B cell (primary cell): ENCODE measurements around the gene CYP27C1.

Experiments
- EZH2 ChIP-seq: IDR thresholded peaks from 2 replicates; pipeline ENCODE4 v1.6.1; 2012; ENCODE audit warnings: borderline replicate concordance, low read depth, mild to moderate bottlenecking, moderate library complexity, low read length; ENCODE audit not compliant: insufficient read depth, poor library complexity, severe bottlenecking
- TF ChIP-seq, protein P1 (sequence below): fragments of 200-600 bp; IDR thresholded peaks from one replicate; pipeline ENCODE4 v1.8.0; 2022; ENCODE audit warnings: antibody characterized with exemption, mild to moderate bottlenecking

DNA sequence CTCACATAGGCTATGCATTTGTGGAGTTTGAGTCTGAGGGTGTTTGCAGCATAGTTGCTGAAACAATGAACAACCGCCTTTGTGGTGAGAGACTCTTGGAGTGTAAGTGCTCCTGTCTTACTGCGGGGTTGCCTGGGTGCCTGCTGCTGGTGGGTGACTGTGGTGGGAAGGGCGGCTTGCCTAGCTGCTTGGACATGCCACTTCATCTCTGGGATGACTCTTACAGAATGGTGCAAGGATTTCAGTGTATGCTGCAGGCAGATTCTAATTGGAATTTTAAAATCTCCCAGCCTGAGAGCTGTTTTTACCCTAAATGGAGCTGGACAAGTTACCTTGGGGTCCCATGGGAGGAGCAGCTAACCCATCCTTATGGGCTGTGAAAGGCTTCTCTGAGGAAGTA, 50.1 kb downstream of the CYP27C1 start:
- TF ChIP-seq, protein P1, sequence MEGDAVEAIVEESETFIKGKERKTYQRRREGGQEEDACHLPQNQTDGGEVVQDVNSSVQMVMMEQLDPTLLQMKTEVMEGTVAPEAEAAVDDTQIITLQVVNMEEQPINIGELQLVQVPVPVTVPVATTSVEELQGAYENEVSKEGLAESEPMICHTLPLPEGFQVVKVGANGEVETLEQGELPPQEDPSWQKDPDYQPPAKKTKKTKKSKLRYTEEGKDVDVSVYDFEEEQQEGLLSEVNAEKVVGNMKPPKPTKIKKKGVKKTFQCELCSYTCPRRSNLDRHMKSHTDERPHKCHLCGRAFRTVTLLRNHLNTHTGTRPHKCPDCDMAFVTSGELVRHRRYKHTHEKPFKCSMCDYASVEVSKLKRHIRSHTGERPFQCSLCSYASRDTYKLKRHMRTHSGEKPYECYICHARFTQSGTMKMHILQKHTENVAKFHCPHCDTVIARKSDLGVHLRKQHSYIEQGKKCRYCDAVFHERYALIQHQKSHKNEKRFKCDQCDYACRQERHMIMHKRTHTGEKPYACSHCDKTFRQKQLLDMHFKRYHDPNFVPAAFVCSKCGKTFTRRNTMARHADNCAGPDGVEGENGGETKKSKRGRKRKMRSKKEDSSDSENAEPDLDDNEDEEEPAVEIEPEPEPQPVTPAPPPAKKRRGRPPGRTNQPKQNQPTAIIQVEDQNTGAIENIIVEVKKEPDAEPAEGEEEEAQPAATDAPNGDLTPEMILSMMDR: no peak
- no peak for TF ChIP-seq EZH2
